ENCODE data around the gene RAB21.

Gene RAB21

GRCh38 chr12:71780237-71780822 is 25.7 kb downstream of the RAB21 start:
- H3K27ac ChIP-seq = no peak overlapping the region
- TF ChIP-seq ZFX (IDR thresholded peaks at IDR 0.05; ENCODE audit: borderline replicate concordance) = no peak
- TF ChIP-seq, protein P1, sequence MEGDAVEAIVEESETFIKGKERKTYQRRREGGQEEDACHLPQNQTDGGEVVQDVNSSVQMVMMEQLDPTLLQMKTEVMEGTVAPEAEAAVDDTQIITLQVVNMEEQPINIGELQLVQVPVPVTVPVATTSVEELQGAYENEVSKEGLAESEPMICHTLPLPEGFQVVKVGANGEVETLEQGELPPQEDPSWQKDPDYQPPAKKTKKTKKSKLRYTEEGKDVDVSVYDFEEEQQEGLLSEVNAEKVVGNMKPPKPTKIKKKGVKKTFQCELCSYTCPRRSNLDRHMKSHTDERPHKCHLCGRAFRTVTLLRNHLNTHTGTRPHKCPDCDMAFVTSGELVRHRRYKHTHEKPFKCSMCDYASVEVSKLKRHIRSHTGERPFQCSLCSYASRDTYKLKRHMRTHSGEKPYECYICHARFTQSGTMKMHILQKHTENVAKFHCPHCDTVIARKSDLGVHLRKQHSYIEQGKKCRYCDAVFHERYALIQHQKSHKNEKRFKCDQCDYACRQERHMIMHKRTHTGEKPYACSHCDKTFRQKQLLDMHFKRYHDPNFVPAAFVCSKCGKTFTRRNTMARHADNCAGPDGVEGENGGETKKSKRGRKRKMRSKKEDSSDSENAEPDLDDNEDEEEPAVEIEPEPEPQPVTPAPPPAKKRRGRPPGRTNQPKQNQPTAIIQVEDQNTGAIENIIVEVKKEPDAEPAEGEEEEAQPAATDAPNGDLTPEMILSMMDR (IDR thresholded peaks at IDR 0.05) = peak; percentile 93

DNA sequence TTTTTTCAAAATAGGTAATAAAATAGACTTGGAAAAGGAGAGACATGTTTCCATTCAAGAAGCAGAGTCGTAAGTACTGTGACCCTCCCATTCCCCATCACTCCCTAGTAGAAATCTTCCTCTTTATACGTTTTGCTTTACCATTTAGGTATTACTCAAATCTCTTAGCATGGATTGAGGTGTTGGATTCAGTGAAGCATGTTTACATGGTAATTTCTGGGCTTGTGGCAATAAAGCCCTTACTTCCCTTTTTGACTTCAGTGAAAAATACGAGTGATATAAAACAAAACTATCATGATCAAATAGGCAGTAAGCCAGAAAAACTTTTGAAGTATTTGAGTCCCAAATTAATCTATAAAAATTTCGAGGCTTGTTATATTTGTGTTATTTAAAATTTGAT is 27.4 kb downstream of the RAB21 start:
- H3K27ac ChIP-seq = no peak overlapping the region
- TF ChIP-seq, protein P1 (IDR thresholded peaks at IDR 0.05) = no peak
- no peak for TF ChIP-seq ZFX (IDR thresholded peaks at IDR 0.05; ENCODE audit: borderline replicate concordance)

- no peak overlapping the region for H3K27ac ChIP-seq
- TF ChIP-seq, protein P1 (IDR thresholded peaks at IDR 0.05) = no peak
- TF ChIP-seq ZFX (IDR thresholded peaks at IDR 0.05; ENCODE audit: borderline replicate concordance) = no peak
Observed at GRCh38 chr12:71786829-71787228, 32.2 kb downstream of the RAB21 start.

- no peak overlapping the region for H3K27ac ChIP-seq
- TF ChIP-seq, protein P1 (IDR thresholded peaks at IDR 0.05) = no peak
- TF ChIP-seq ZFX (IDR thresholded peaks at IDR 0.05; ENCODE audit: borderline replicate concordance) = no peak
Observed at GRCh38 chr12:71787580-71787979, 32.9 kb downstream of the RAB21 start.

GRCh38 chr12:71790331-71790730 is 35.7 kb downstream of the RAB21 start:
- no peak overlapping the region for H3K27ac ChIP-seq
- TF ChIP-seq, protein P1 (IDR thresholded peaks at IDR 0.05) = no peak
- no peak for TF ChIP-seq ZFX (IDR thresholded peaks at IDR 0.05; ENCODE audit: borderline replicate concordance)

DNA sequence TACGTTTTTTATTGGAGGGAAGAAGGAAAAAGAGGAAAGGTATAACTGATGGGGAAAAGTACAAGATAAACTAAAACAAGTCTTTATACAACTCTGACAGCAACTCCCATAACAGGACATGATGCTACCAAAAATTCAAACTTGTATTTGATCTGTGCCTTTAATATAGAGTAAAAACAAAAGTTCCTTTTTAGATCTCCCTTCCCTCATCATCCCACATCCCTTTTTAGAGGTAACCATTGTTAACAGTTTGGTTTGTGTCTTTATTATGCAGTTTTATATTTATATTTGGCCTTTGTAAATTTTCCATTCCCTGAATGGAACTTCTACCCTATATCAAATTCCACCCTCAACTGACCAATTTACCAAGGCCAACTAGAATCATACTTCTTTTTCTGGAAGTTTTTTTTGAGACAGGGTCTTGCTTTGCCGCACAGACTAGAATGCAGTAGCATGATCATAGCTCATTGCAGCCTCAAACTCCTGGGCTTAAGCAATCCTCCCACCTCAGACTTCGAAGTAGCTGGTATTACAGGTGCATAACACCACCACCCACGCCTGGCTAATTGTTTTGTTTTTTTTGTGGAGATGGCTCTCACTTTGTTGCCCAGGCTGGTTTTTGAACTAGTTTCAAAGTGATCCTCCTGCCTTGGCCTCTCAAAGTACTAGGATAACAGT is 36.9 kb downstream of the RAB21 start:
- TF ChIP-seq ZFX (IDR thresholded peaks at IDR 0.05; ENCODE audit: borderline replicate concordance) = no peak
- TF ChIP-seq, protein P1 (IDR thresholded peaks at IDR 0.05) = no peak
- H3K27ac ChIP-seq = no peak overlapping the region

DNA sequence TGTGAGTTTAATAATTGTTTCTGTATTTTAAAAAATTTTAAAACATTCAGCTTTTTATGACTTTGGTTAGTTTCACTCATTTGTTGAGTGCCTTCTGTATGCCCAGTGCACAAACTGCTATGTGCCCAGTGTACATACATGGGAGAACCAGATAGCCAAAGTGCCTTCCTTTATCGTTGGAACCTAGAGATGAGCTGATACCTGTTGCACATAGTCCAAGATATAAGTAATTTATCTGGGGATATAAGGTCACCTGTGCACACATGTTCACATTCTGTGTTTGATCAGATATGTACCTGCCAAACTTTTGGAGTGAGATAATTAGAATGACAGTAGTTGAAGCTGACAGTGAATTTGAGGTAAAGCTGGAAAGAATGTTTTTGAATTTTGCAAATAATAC is 37.9 kb downstream of the RAB21 start:
- no peak for TF ChIP-seq ZFX (IDR thresholded peaks at IDR 0.05; ENCODE audit: borderline replicate concordance)
- TF ChIP-seq, protein P1 (IDR thresholded peaks at IDR 0.05) = no peak
- no peak overlapping the region for H3K27ac ChIP-seq

Data from 22Rv1 (cell line).